Adipocyte (in vitro differentiated cells): ENCODE measurements around the gene CEP89.

Source experiments
- DNase-seq: peaks from one replicate; pipeline ENCODE4 v3.0.0-alpha.2; 2015; ENCODE audit warnings: low read depth
- H3K27me3 ChIP-seq: replicated peaks from 2 replicates; pipeline ENCODE4 v1.7.0; 2013; ENCODE audit warnings: mild to moderate bottlenecking, low read length, moderate library complexity; ENCODE audit not compliant: control insufficient read depth, insufficient read depth
- H3K36me3 ChIP-seq: 2 replicates; pipeline ENCODE4 v1.7.0; 2013; ENCODE audit warnings: low read length, mild to moderate bottlenecking, moderate library complexity; ENCODE audit not compliant: control insufficient read depth, insufficient read depth, severe bottlenecking
- H3K4me1 ChIP-seq: 2 replicates; pipeline ENCODE4 v1.7.0; 2013; ENCODE audit warnings: mild to moderate bottlenecking, low read length, moderate library complexity; ENCODE audit not compliant: control insufficient read depth, insufficient read depth
- H3K4me3 ChIP-seq: 2 replicates; pipeline ENCODE4 v1.7.0; 2013; ENCODE audit warnings: mild to moderate bottlenecking, low read length, moderate library complexity
- H3K9ac ChIP-seq: 2 replicates; pipeline ENCODE4 v1.7.0; 2013; ENCODE audit warnings: mild to moderate bottlenecking, low read length, moderate library complexity
- H3K9me3 ChIP-seq: 2 replicates; pipeline ENCODE4 v1.7.0; 2013; ENCODE audit warnings: mild to moderate bottlenecking, low read length, moderate library complexity; ENCODE audit not compliant: control insufficient read depth

The CEP89 gene

GRCh38 chr19:32914879-32915660 is 56.7 kb downstream of the CEP89 start:
- no peaks in the 10 kb centered on the region for H3K4me1 ChIP-seq

GRCh38 chr19:32911467-32911866 is 60.3 kb downstream of the CEP89 start:
- Histone ChIP-seq H3K4me1 (no peaks in the 10 kb centered on the region), H3K36me3 (peaks cover 34% of the 10 kb centered on the region), H3K9me3 (no peaks in the 10 kb centered on the region), H3K27me3 (no peaks in the 10 kb centered on the region), H3K9ac (no peak overlapping the region), H3K4me3 (no peak overlapping the region)
- DNase-seq, result no peak

More at GRCh38 chr19:32914879-32915660, 56.7 kb downstream of the CEP89 start:
- H3K9me3 ChIP-seq, result no peaks in the 10 kb centered on the region
- no peaks in the 10 kb centered on the region for H3K27me3 ChIP-seq
- no peak overlapping the region for H3K9ac ChIP-seq
- no peak for DNase-seq
- peaks cover 30% of the 10 kb centered on the region for H3K36me3 ChIP-seq
- H3K4me3 ChIP-seq, result no peak overlapping the region

- Histone ChIP-seq H3K9ac (no peak overlapping the region), H3K4me1 (no peaks in the 10 kb centered on the region), H3K4me3 (no peak overlapping the region), H3K27me3 (no peaks in the 10 kb centered on the region), H3K36me3 (peaks cover 34% of the 10 kb centered on the region), H3K9me3 (no peaks in the 10 kb centered on the region)
- no peak for DNase-seq
These were observed 60.9 kb downstream of the CEP89 start for GRCh38 chr19:32910874-32911273.

- H3K27me3 ChIP-seq, result no peaks in the 10 kb centered on the region
- peaks cover 8% of the 10 kb centered on the region for H3K9me3 ChIP-seq
- peaks cover 32% of the 10 kb centered on the region for H3K36me3 ChIP-seq
- no peak for DNase-seq
- H3K4me1 ChIP-seq, result no peaks in the 10 kb centered on the region
- H3K4me3 ChIP-seq, result no peak overlapping the region
- H3K9ac ChIP-seq, result no peak overlapping the region
These were observed 61.7 kb downstream of the CEP89 start for GRCh38 chr19:32910094-32910493.

GRCh38 chr19:32909257-32909656 is 62.5 kb downstream of the CEP89 start:
- no peaks in the 10 kb centered on the region for H3K27me3 ChIP-seq

GRCh38 chr19:32908641-32909190 is 63.0 kb downstream of the CEP89 start:
- H3K4me3 ChIP-seq, result no peak overlapping the region
- no peaks in the 10 kb centered on the region for H3K27me3 ChIP-seq
- no peak overlapping the region for H3K9ac ChIP-seq
- DNase-seq, result no peak
- peaks cover 25% of the 10 kb centered on the region for H3K36me3 ChIP-seq
- H3K4me1 ChIP-seq, result no peaks in the 10 kb centered on the region
- H3K9me3 ChIP-seq, result peaks cover 8% of the 10 kb centered on the region

More at GRCh38 chr19:32909257-32909656, 62.5 kb downstream of the CEP89 start:
- no peak overlapping the region for H3K9ac ChIP-seq
- H3K9me3 ChIP-seq, result peaks cover 8% of the 10 kb centered on the region
- H3K4me3 ChIP-seq, result no peak overlapping the region
- H3K36me3 ChIP-seq, result peaks cover 28% of the 10 kb centered on the region
- no peak for DNase-seq
- no peaks in the 10 kb centered on the region for H3K4me1 ChIP-seq

- Histone ChIP-seq H3K27me3 (no peaks in the 10 kb centered on the region), H3K4me3 (no peak overlapping the region), H3K9me3 (peaks cover 8% of the 10 kb centered on the region), H3K36me3 (peaks cover 19% of the 10 kb centered on the region), H3K4me1 (no peaks in the 10 kb centered on the region), H3K9ac (no peak overlapping the region)
- no peak for DNase-seq
These were observed 69.3 kb downstream of the CEP89 start for GRCh38 chr19:32902448-32902847.

- peaks cover 19% of the 10 kb centered on the region for H3K36me3 ChIP-seq
- no peak overlapping the region for H3K9ac ChIP-seq
- peaks cover 8% of the 10 kb centered on the region for H3K9me3 ChIP-seq
- H3K4me3 ChIP-seq, result no peak overlapping the region
- H3K27me3 ChIP-seq, result no peaks in the 10 kb centered on the region
- no peaks in the 10 kb centered on the region for H3K4me1 ChIP-seq
- no peak for DNase-seq
These were observed 70.1 kb downstream of the CEP89 start for GRCh38 chr19:32901504-32902161.

GRCh38 chr19:32896516-32897214 is 75.1 kb downstream of the CEP89 start:
- Histone ChIP-seq H3K27me3 (no peaks in the 10 kb centered on the region), H3K4me3 (no peak overlapping the region), H3K36me3 (peaks cover 24% of the 10 kb centered on the region), H3K9me3 (peaks cover 14% of the 10 kb centered on the region), H3K4me1 (no peaks in the 10 kb centered on the region), H3K9ac (no peak overlapping the region)
- peak; percentile 22 for DNase-seq

GRCh38 chr19:32895384-32895783 is 76.4 kb downstream of the CEP89 start:
- Histone ChIP-seq H3K27me3 (no peaks in the 10 kb centered on the region), H3K9me3 (peaks cover 18% of the 10 kb centered on the region), H3K4me1 (no peaks in the 10 kb centered on the region), H3K4me3 (no peak overlapping the region), H3K36me3 (peaks cover 26% of the 10 kb centered on the region), H3K9ac (no peak overlapping the region)
- no peak for DNase-seq

GRCh38 chr19:32891609-32892008 is 80.1 kb downstream of the CEP89 start:
- Histone ChIP-seq H3K36me3 (peaks cover 8% of the 10 kb centered on the region), H3K4me3 (no peak overlapping the region), H3K9ac (no peak overlapping the region), H3K27me3 (no peaks in the 10 kb centered on the region), H3K9me3 (peaks cover 18% of the 10 kb centered on the region), H3K4me1 (no peaks in the 10 kb centered on the region)
- DNase-seq, result no peak
